Spleen (tissue), 11 donors: Measurements from ENCODE around the gene AFAP1L2. TPM values are rescaled to one million over a fixed set of nuclear protein-coding genes. Genes with fewer than 3 reads are reported as not detected.

ENCODE experiments used
- DNase-seq: peaks from one replicate; pipeline ENCODE4 v3.0.0-alpha.2; 2020
- H3K27ac ChIP-seq, 8 donors: fragments of 200-600 bp; sonication (generic) in 7 of 8; 1 replicate in 4 of 8; 2 replicates in 4 of 8; pipeline versions ENCODE4 v1.5.0 to v1.8.0; 2016 to 2021; ENCODE audit warnings: inconsistent platforms in 4 of 8, mild to moderate bottlenecking in 4 of 8, moderate library complexity in 1 of 8
- H3K27me3 ChIP-seq, 7 donors: fragments of 200-600 bp; sonication (generic) in 6 of 7; replicated peaks in 1 of 7; 1 replicate in 4 of 7; 2 replicates in 3 of 7; pipeline versions ENCODE4 v1.5.0 to v1.8.0; 2016 to 2021; ENCODE audit warnings: inconsistent platforms in 3 of 7, mild to moderate bottlenecking in 1 of 7
- H3K36me3 ChIP-seq, 6 donors: fragments of 200-600 bp; sonication (generic) in 5 of 6; 1 replicate in 4 of 6; 2 replicates in 2 of 6; pipeline versions ENCODE4 v1.5.0 to v1.8.0; 2016 to 2021; ENCODE audit warnings: inconsistent platforms in 2 of 6
- H3K4me1 ChIP-seq, 6 donors: fragments of 200-600 bp; sonication (generic) in 5 of 6; 1 replicate in 3 of 6; 2 replicates in 3 of 6; pipeline versions ENCODE4 v1.5.0 to v1.8.0; 2016 to 2021; ENCODE audit warnings: inconsistent platforms in 3 of 6
- H3K4me3 ChIP-seq, 8 donors: fragments of 200-600 bp; sonication (generic) in 7 of 8; 1 replicate in 4 of 8; 2 replicates in 4 of 8; pipeline versions ENCODE4 v1.5.0 to v1.8.0; 2016 to 2021; ENCODE audit warnings: inconsistent platforms in 4 of 8, mild to moderate bottlenecking in 4 of 8, moderate library complexity in 2 of 8
- H3K9me3 ChIP-seq, 8 donors: fragments of 200-600 bp; sonication (generic) in 7 of 8; 1 replicate in 4 of 8; 2 replicates in 4 of 8; pipeline versions ENCODE4 v1.5.0 to v1.8.0; 2016 to 2021; ENCODE audit warnings: inconsistent platforms in 4 of 8
- CTCF ChIP-seq, 11 experiments: fragments of 200-600 bp in 7 of 11; fragments of 450-650 bp in 4 of 11; sonication (generic) in 4 of 11; IDR thresholded peaks in 8 of 11; conservative IDR thresholded peaks in 3 of 11; 1 replicate in 7 of 11; 2 replicates in 4 of 11; pipeline versions ENCODE4 v1.4.0 to v1.8.0; 2016 to 2021; ENCODE audit warnings: antibody characterized with exemption in 11 of 11, inconsistent platforms in 4 of 11, mild to moderate bottlenecking in 1 of 11
- POLR2A ChIP-seq, 3 donors: fragments of 450-650 bp; IDR thresholded peaks; one replicate each; pipeline ENCODE4 v1.5.1; 2017; ENCODE audit warnings: antibody characterized with exemption in 3 of 3, mild to moderate bottlenecking in 1 of 3
- POLR2AphosphoS5 ChIP-seq, 3 donors: sonication (generic); formaldehyde crosslinking; IDR thresholded peaks; one replicate each; pipeline ENCODE4 v1.5.1; 2017; ENCODE audit warnings: antibody characterized with exemption in 3 of 3
- WGBS, 5 donors: extraction: QIAGEN DNeasy Blood & Tissue Kit in 3 of 5; methylation state at CpG; one replicate each; pipeline versions ENCODE4 v1.1.5 to v1.1.7; 2013 to 2018; 5-methylcytosine and 5-hydroxymethylcytosine counted together
- intact Hi-C: fragments of 100-400 bp; cut with DNase I; formaldehyde crosslinking; loops from one replicate; pipeline ENCODE4 v1.15.0; 2023; ENCODE audit warnings: low total_unique reads
- polyA plus RNA-seq, 3 donors: library from polyadenylated mRNA; stranded (reverse); fragments of 200-250 nt; gene quantifications; one replicate each; pipeline ENCODE4 v1.2.1, GENCODE V29; 2013
- total RNA-seq, 7 donors: library from RNA; depleted of rRNA in 3 of 7; stranded (reverse); fragments of >200 nt in 3 of 7; fragmentation: NEBNext Ultra II Directional in 4 of 7; extraction: Animal tissue kit (Norgen Biotek cat#: 25700) in 4 of 7; gene quantifications; one replicate each; pipeline versions ENCODE4 v1.1.0 to v1.2.1, GENCODE V29; 2016 to 2021
- donor health status: healthy with polysubstance abuse.
- donor health status: DM: no; HTN: no; CAD: no; lungs with moderate emphysema.
- donor health status: DM: no; HTN: no; CAD: no.
- donor health status: Bipolar disorder and iron deficiency.
- donor health status: healthy.
- donor health status: DM: no; HTN: no; CAD: no.
- donor health status: DM: yes; HTN: yes; CAD: no.

The AFAP1L2 gene
- total and polyA plus RNA-seq, 10 donors: 18.3 to 273 (median 180) TPM

GRCh38 chr10:114316744-114317143, 87.6 kb downstream of the AFAP1L2 start:
- H3K27me3 ChIP-seq: no peaks in the 10 kb centered on the region
- H3K36me3 ChIP-seq: peaks cover 0 to 54% (median 7%) of the 10 kb centered on the region in 6 donors
- no peak overlapping the region for H3K4me3 ChIP-seq
- H3K27ac ChIP-seq: peak overlapping the region in 7 of 8 donors; percentile 29 to 80 (median 61)
- H3K4me1 ChIP-seq: peaks cover 0 to 39% (median 9%) of the 10 kb centered on the region in 6 donors
- intact Hi-C loops: no loop called here
- WGBS, 5 donors: 63 to 75% (median 67%) methylated on average over 5 of the region's 5 CpGs
- DNase-seq: peak; percentile 59
- peak in 1 of 3 donors; percentile 81 for TF ChIP-seq POLR2AphosphoS5 (IDR thresholded peaks at IDR 0.05)
- TF ChIP-seq POLR2A (IDR thresholded peaks at IDR 0.05): no peak
- no peak for TF ChIP-seq CTCF (IDR thresholded peaks at IDR 0.05 in 8 of 11, conservative IDR thresholded peaks at IDR 0.05 in 3 of 11)
- H3K9me3 ChIP-seq: no peaks in the 10 kb centered on the region

GRCh38 chr10:114315566-114316420, 88.5 kb downstream of the AFAP1L2 start:
- TF ChIP-seq POLR2AphosphoS5 (IDR thresholded peaks at IDR 0.05) (peak; percentile 23 to 65 (median 58)), POLR2A (IDR thresholded peaks at IDR 0.05) (no peak)
- 71 to 88% (median 77%) methylated on average over 16 to 22 of the region's 22 CpGs for WGBS, 5 donors

GRCh38 chr10:114313866-114314265, 90.4 kb downstream of the AFAP1L2 start:
- Histone ChIP-seq H3K9me3 (no peaks in the 10 kb centered on the region), H3K27ac (peak overlapping the region in 1 of 8 donors; percentile 80), H3K36me3 (peaks cover 0 to 60% (median 17%) of the 10 kb centered on the region in 6 donors), H3K4me1 (peaks cover 0 to 19% (median 3%) of the 10 kb centered on the region in 6 donors), H3K27me3 (no peaks in the 10 kb centered on the region), H3K4me3 (no peak overlapping the region)
- 81 to 90% (median 82%) methylated on average over 11 of the region's 11 CpGs for WGBS, 5 donors
- peak; percentile 68 for DNase-seq
- intact Hi-C loops: no loop called here
- no peak for TF ChIP-seq POLR2AphosphoS5 (IDR thresholded peaks at IDR 0.05)
- no peak for TF ChIP-seq CTCF (IDR thresholded peaks at IDR 0.05 in 8 of 11, conservative IDR thresholded peaks at IDR 0.05 in 3 of 11)
- no peak for TF ChIP-seq POLR2A (IDR thresholded peaks at IDR 0.05)

More at GRCh38 chr10:114315566-114316420, 88.5 kb downstream of the AFAP1L2 start:
- no peak overlapping the region for H3K4me3 ChIP-seq
- DNase-seq: peak; percentile 71
- no peaks in the 10 kb centered on the region for H3K9me3 ChIP-seq
- peak overlapping the region in 7 of 8 donors; percentile 23 to 80 (median 51) for H3K27ac ChIP-seq
- no peaks in the 10 kb centered on the region for H3K27me3 ChIP-seq
- H3K36me3 ChIP-seq: peaks cover 0 to 57% (median 13%) of the 10 kb centered on the region in 6 donors
- peaks cover 0 to 29% (median 5%) of the 10 kb centered on the region in 6 donors for H3K4me1 ChIP-seq
- intact Hi-C loops: no loop called here

GRCh38 chr10:114313139-114313538, 91.2 kb downstream of the AFAP1L2 start:
- Histone ChIP-seq H3K4me1 (peaks cover 0 to 19% (median 3%) of the 10 kb centered on the region in 6 donors), H3K27me3 (no peaks in the 10 kb centered on the region), H3K9me3 (no peaks in the 10 kb centered on the region), H3K36me3 (peaks cover 0 to 67% (median 17%) of the 10 kb centered on the region in 6 donors), H3K27ac (peak overlapping the region in 3 of 8 donors; percentile 3 to 57 (median 23)), H3K4me3 (no peak overlapping the region)
- TF ChIP-seq POLR2A (IDR thresholded peaks at IDR 0.05): no peak
- peak in 2 of 3 donors; percentile 11 to 30 for TF ChIP-seq POLR2AphosphoS5 (IDR thresholded peaks at IDR 0.05)
- intact Hi-C loops: no loop called here
- DNase-seq: peak; percentile 61
- WGBS, 5 donors: 78 to 95% (median 85%) methylated on average over 9 of the region's 9 CpGs
